GM12892 (cell line): Measurements from ENCODE around the gene ZFP64.

Experiments used
- DNase-seq: peaks from one replicate; pipeline ENCODE4 v3.0.0; 2011; ENCODE audit not compliant: insufficient read length
- FAIRE-seq: peaks from 2 replicates; lab custom pipeline; 2011; peaks lifted over from hg19 to GRCh38; lab: Jason Lieb, UNC
- POLR2A ChIP-seq: IDR thresholded peaks from 2 replicates; pipeline ENCODE4 v1.6.1; 2011; ENCODE audit warnings: low read depth, low read length, control low read depth
- POLR2AphosphoS5 ChIP-seq: IDR thresholded peaks from 2 replicates; pipeline ENCODE4 v1.6.1; 2011; ENCODE audit warnings: low read depth, low read length, control low read depth
- TAF1 ChIP-seq: IDR thresholded peaks from 2 replicates; pipeline ENCODE4 v1.6.1; 2011; ENCODE audit warnings: low read depth, mild to moderate bottlenecking, control low read depth, low read length, borderline replicate concordance

The ZFP64 gene

GRCh38 chr20:52172392-52173047 is 19.1 kb downstream of the ZFP64 start:
- FAIRE-seq: no peak
- TF ChIP-seq POLR2AphosphoS5 (no peak), TAF1 (no peak), POLR2A (no peak)
- DNase-seq: peak; percentile 42

DNA sequence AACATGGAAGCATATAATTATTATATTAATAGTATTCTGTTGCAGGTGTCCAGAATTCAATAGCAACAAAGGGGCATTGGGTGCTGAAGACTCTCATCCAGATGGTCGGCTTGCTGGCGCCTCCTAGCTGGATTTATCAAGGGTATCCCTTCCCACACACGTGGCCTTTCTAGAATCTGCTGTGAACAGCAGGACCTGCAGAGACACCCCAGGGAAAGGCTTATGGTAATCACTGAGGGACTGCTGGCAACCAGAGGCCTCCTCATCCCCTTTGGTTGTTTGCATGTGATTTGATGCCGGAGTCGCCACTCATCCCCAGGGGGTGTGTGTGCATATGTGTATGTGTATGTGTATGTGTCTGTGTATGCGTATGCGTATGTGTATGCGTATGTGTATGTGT is 20.6 kb downstream of the ZFP64 start:
- FAIRE-seq: no peak
- DNase-seq: no peak
- no peak for TF ChIP-seq TAF1
- no peak for TF ChIP-seq POLR2A
- no peak for TF ChIP-seq POLR2AphosphoS5

GRCh38 chr20:52168116-52168515 is 23.5 kb downstream of the ZFP64 start:
- TF ChIP-seq TAF1 (no peak), POLR2AphosphoS5 (no peak), POLR2A (no peak)
- FAIRE-seq (no peak), DNase-seq (no peak)

GRCh38 chr20:52167232-52167840 is 24.2 kb downstream of the ZFP64 start:
- FAIRE-seq (no peak), DNase-seq (no peak)
- TF ChIP-seq TAF1: no peak
- no peak for TF ChIP-seq POLR2AphosphoS5
- TF ChIP-seq POLR2A: no peak

DNA sequence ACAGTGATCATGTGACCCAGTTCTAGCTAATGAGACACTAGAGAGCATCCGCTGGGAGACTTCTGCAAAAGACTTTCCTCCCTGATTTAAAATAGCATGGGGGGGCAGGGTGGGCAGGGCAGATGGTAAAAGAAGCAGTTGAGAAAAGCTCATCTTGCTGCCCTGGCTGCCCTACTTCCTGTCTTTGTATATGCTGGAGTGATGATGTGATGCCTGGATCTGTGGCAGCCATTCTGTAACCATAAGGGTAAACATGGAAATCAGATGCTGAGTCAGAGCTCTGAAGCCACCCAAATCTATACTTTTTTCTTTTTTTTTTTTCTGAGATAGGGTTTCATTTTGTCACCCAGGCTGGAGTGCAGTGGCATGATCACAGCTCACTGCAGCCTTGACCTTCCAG is 25.4 kb downstream of the ZFP64 start:
- TF ChIP-seq POLR2AphosphoS5: no peak
- no peak for TF ChIP-seq POLR2A
- TF ChIP-seq TAF1: no peak
- FAIRE-seq (no peak), DNase-seq (no peak)

DNA sequence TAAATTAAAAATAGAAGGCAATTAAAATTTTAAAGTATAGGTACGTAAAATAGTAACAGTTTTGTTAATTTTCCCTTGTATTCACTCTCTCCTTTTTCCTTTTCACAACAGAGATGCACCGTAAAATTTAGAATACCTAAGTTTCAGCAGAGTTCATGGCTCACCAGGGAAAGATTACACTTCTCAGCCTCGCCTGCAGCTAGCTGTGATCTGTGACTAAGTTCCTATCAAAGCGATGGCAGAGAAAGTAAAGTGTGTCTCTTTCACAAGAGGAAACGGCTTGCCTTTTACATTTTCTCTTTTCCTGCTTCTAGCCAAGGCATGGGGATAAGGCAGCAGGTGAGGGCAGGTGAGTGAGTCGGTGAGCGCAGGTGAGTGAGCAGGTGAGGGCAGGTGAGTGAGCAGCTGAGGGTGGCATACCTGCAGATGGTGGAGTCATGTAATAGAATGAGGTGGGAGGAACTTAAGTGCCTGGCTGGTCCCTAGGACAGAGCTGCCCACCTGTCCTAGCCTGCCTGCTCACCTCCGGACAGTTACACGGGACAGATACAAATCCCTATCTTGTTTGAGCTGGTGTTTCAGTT is 30.9 kb downstream of the ZFP64 start:
- TF ChIP-seq POLR2A (no peak), TAF1 (no peak), POLR2AphosphoS5 (no peak)
- FAIRE-seq: peak; percentile 9

GRCh38 chr20:52160049-52160570 is 31.5 kb downstream of the ZFP64 start:
- FAIRE-seq (no peak), DNase-seq (no peak)
- no peak for TF ChIP-seq POLR2A

More for the DNA sequence above, 30.9 kb downstream of the ZFP64 start:
- no peak for DNase-seq

- FAIRE-seq (no peak), DNase-seq (no peak)
- TF ChIP-seq TAF1 (no peak), POLR2A (no peak), POLR2AphosphoS5 (no peak)
Measured at GRCh38 chr20:52154575-52154974, 37.0 kb downstream of the ZFP64 start.

GRCh38 chr20:52153896-52154295 is 37.7 kb downstream of the ZFP64 start:
- no peak for TF ChIP-seq TAF1
- no peak for TF ChIP-seq POLR2A
- TF ChIP-seq POLR2AphosphoS5: no peak
- DNase-seq (no peak), FAIRE-seq (no peak)

GRCh38 chr20:52152921-52153320 is 38.7 kb downstream of the ZFP64 start:
- TF ChIP-seq TAF1 (no peak), POLR2AphosphoS5 (no peak)
- no peak for FAIRE-seq
- no peak for DNase-seq

- DNase-seq (no peak), FAIRE-seq (no peak)
- TF ChIP-seq POLR2A (no peak), TAF1 (no peak), POLR2AphosphoS5 (no peak)
Measured at GRCh38 chr20:52152416-52152815, 39.2 kb downstream of the ZFP64 start.

- TF ChIP-seq POLR2AphosphoS5 (no peak), TAF1 (no peak), POLR2A (no peak)
- FAIRE-seq: peak; percentile 93
- DNase-seq: no peak
Measured at GRCh38 chr20:52150440-52151258, 40.9 kb downstream of the ZFP64 start.
